ENCODE measurements around the gene YEATS2. TPM values are rescaled to one million over a fixed set of nuclear protein-coding genes. Genes with fewer than 3 reads are reported as not detected.

The YEATS2 gene
- polyA plus RNA-seq, 1 of the 3 experiments (the other 2 are of a cell fraction): 19.9 TPM

DNA sequence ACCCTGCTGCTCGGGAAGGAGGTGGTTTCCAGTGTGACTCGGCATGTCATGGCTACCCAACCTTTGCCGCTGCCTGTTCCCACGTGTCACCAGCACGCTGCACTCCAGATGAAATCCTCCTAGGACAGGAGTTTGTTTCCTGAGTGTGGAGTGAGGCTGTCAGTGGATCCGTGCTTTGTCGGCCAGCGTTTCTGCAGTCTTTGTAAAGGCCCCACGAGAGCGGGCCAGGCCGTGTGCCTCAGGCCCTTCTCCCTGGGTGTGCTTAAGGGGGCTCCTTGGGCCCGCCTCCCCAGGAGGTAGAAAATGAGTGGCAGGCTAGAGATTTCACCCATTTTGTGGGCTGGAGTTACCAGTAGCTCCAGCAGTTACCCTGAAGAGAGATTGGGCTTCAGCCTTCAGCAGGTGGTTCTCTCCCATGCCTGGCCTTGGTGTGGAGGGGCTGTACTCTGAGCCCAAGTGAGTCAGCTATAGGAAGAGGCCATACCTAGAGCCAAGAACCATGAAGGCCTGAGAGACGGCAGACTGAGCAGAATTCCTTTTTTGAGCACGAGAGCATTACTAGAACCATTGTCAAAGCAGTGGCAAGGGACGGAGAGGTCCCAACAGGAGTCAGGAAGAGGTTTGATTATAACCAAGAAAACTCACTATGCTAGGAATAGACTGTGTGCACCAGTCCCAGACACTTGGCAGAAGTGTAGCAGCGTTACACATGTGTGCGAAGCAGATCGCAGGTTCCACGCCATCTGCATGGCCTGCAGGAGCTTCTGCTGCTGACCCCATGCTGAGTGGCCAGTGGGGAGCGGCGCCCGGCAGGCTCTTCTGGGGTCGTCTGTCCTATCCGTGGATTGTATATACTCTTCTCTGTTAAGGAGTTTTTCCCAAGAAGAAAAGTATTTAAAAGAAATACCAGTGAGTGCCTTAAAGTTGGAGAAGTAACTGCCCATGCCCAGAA lies 113.3 kb downstream of the YEATS2 start:
- DNase-seq: no peak
- H3K9me3 ChIP-seq: no peaks in the 10 kb centered on the region
- peaks cover 25 to 66% of the 10 kb centered on the region in 2 experiments for H3K36me3 ChIP-seq (replicated peaks in 1 of 2; ENCODE audit: control insufficient read depth in 1 of 2, insufficient read depth in 2 of 2, low read length in 1 of 2)
- H3K9ac ChIP-seq: no peak overlapping the region
- TF ChIP-seq MAX (IDR thresholded peaks at IDR 0.05; ENCODE audit: low read depth) (no peak), TAF1 (IDR thresholded peaks at IDR 0.05; ENCODE audit: borderline replicate concordance, low read depth, low read length) (no peak), PBX3 (IDR thresholded peaks at IDR 0.05) (no peak), RFX5 (IDR thresholded peaks at IDR 0.05; ENCODE audit: low read length) (no peak), POLR2AphosphoS5 (IDR thresholded peaks at IDR 0.05; ENCODE audit: low read depth, low read length) (no peak), NRF1 (IDR thresholded peaks at IDR 0.05; ENCODE audit: low read depth, low read length) (no peak), EZH2phosphoT487 (IDR thresholded peaks at IDR 0.05; ENCODE audit: borderline replicate concordance, low read depth) (no peak), RXRA (IDR thresholded peaks at IDR 0.05; ENCODE audit: borderline replicate concordance, low read depth) (no peak)
- 96% methylated on average over 13 of the region's 24 CpGs for WGBS (ENCODE audit: low lambda C conversion rate)
- H3K27me3 ChIP-seq (ENCODE audit: insufficient read depth): no peaks in the 10 kb centered on the region
- ChIA-PET CTCF (no interaction called here), POLR2A (no interaction called here)
- no peak overlapping the region for H2AFZ ChIP-seq (ENCODE audit: low read depth)
- no peaks in the 10 kb centered on the region for H3K79me2 ChIP-seq (ENCODE audit: insufficient read depth)
- H3F3A ChIP-seq (replicated peaks; ENCODE audit: insufficient read depth): no peaks in the 10 kb centered on the region
- H3K4me1 ChIP-seq (ENCODE audit: control insufficient read depth in 1 of 2, insufficient read depth in 2 of 2, low read depth in 1 of 2, low read length in 1 of 2): no peaks in the 10 kb centered on the region
- no peak overlapping the region for H3K4me3 ChIP-seq (ENCODE audit: low read depth in 2 of 2, low read length in 1 of 2)
- no peak overlapping the region for H3K4me2 ChIP-seq
- H4K20me1 ChIP-seq (ENCODE audit: insufficient read depth): no peaks in the 10 kb centered on the region
- no peak overlapping the region for H3K27ac ChIP-seq (ENCODE audit: low read depth in 2 of 2, low read length in 1 of 2)
- H3K9me2 ChIP-seq: no peaks in the 10 kb centered on the region

DNA sequence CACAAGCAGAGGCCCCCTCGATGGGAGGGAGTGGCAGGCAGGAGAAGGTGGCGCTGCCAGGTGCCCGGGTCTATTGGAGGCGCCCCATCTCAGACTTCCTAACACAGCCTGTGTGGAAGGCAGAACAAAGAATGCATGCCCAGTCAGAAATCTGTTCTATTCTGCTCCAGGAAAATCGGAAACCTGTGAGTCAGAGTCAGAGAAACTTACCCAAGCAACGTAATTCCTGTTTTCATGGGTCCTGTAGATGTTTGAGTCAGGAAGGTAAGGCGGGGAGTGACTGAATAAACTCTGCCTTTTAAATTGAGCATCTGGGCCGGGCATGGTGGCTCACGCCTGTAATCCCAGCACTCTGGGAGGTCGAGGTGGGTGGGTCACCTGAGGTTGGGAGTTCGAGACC lies 114.0 kb downstream of the YEATS2 start:
- H3K27ac ChIP-seq (ENCODE audit: low read depth in 2 of 2, low read length in 1 of 2): no peak overlapping the region
- H3F3A ChIP-seq (replicated peaks; ENCODE audit: insufficient read depth): no peaks in the 10 kb centered on the region
- no peak overlapping the region for H3K9ac ChIP-seq
- no peaks in the 10 kb centered on the region for H3K9me2 ChIP-seq
- H3K27me3 ChIP-seq (ENCODE audit: insufficient read depth): no peaks in the 10 kb centered on the region
- H3K36me3 ChIP-seq (replicated peaks in 1 of 2; ENCODE audit: control insufficient read depth in 1 of 2, insufficient read depth in 2 of 2, low read length in 1 of 2): peaks cover 23 to 62% of the 10 kb centered on the region in 2 experiments
- H3K79me2 ChIP-seq (ENCODE audit: insufficient read depth): no peaks in the 10 kb centered on the region
- ChIA-PET POLR2A (no interaction called here), CTCF (no interaction called here)
- WGBS (ENCODE audit: low lambda C conversion rate): 97% methylated on average over 9 of the region's 11 CpGs
- H3K9me3 ChIP-seq: no peaks in the 10 kb centered on the region
- H4K20me1 ChIP-seq (ENCODE audit: insufficient read depth): no peaks in the 10 kb centered on the region
- no peak overlapping the region for H3K4me3 ChIP-seq (ENCODE audit: low read depth in 2 of 2, low read length in 1 of 2)
- no peak overlapping the region for H3K4me2 ChIP-seq
- no peak overlapping the region for H2AFZ ChIP-seq (ENCODE audit: low read depth)
- no peak for TF ChIP-seq TCF12 (IDR thresholded peaks at IDR 0.05)
- no peak for TF ChIP-seq MEF2A (IDR thresholded peaks at IDR 0.05; ENCODE audit: borderline replicate concordance, low read depth)
- no peak for TF ChIP-seq FOSL2 (IDR thresholded peaks at IDR 0.05; ENCODE audit: borderline replicate concordance, low read depth)
- no peak for TF ChIP-seq USF2 (IDR thresholded peaks at IDR 0.05; ENCODE audit: borderline replicate concordance, low read depth, low read length)
- TF ChIP-seq MXI1 (IDR thresholded peaks at IDR 0.05; ENCODE audit: low read depth, low read length): no peak
- TF ChIP-seq GATA2 (CRISPR knock-in tag; IDR thresholded peaks at IDR 0.05): no peak
- TF ChIP-seq, protein P1, sequence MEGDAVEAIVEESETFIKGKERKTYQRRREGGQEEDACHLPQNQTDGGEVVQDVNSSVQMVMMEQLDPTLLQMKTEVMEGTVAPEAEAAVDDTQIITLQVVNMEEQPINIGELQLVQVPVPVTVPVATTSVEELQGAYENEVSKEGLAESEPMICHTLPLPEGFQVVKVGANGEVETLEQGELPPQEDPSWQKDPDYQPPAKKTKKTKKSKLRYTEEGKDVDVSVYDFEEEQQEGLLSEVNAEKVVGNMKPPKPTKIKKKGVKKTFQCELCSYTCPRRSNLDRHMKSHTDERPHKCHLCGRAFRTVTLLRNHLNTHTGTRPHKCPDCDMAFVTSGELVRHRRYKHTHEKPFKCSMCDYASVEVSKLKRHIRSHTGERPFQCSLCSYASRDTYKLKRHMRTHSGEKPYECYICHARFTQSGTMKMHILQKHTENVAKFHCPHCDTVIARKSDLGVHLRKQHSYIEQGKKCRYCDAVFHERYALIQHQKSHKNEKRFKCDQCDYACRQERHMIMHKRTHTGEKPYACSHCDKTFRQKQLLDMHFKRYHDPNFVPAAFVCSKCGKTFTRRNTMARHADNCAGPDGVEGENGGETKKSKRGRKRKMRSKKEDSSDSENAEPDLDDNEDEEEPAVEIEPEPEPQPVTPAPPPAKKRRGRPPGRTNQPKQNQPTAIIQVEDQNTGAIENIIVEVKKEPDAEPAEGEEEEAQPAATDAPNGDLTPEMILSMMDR (IDR thresholded peaks at IDR 0.05): no peak
- TF ChIP-seq RXRA (IDR thresholded peaks at IDR 0.05; ENCODE audit: borderline replicate concordance, low read depth): no peak
- TF ChIP-seq FOXJ3 (CRISPR knock-in tag; IDR thresholded peaks at IDR 0.05): no peak
- no peak for TF ChIP-seq ZBTB33 (IDR thresholded peaks at IDR 0.05; ENCODE audit: borderline replicate concordance, low read depth)
- TF ChIP-seq JUND (IDR thresholded peaks at IDR 0.05): no peak
- no peak for TF ChIP-seq RAD21 (IDR thresholded peaks at IDR 0.05; ENCODE audit: low read length)
- no peak for TF ChIP-seq TAF1 (IDR thresholded peaks at IDR 0.05; ENCODE audit: borderline replicate concordance, low read depth, low read length)
- TF ChIP-seq TEAD4 (IDR thresholded peaks at IDR 0.05; ENCODE audit: borderline replicate concordance, insufficient read depth): no peak
- no peak for DNase-seq
- H3K4me1 ChIP-seq (ENCODE audit: control insufficient read depth in 1 of 2, insufficient read depth in 2 of 2, low read depth in 1 of 2, low read length in 1 of 2): no peaks in the 10 kb centered on the region

Measured in SK-N-SH (cell line).